Heart left ventricle (tissue), 16 donors: ENCODE measurements around the gene PIGS. TPM values are rescaled to one million over a fixed set of nuclear protein-coding genes. Genes with fewer than 3 reads are reported as not detected.

Experiments
- ATAC-seq, 4 donors: fragments of 200-7000 bp; cut with Tn5 transposase; one replicate each; pipeline ENCODE4 v1.9.1; 2020 to 2022; ENCODE audit warnings: moderate library complexity in 4 of 4, mild to moderate bottlenecking in 3 of 4, moderate number of reproducible peaks in 1 of 4
- DNase-seq, 5 donors: peaks; one replicate each; pipeline ENCODE4 v3.0.0-alpha.2; 2020
- H3K27ac ChIP-seq, 12 donors: fragments of 200-600 bp; sonication (generic) in 4 of 12; one replicate each; pipeline versions ENCODE4 v1.5.0 to v1.8.0; 2016 to 2022; ENCODE audit warnings: mild to moderate bottlenecking in 2 of 12
- H3K27me3 ChIP-seq, 9 donors: fragments of 200-600 bp; sonication (generic) in 2 of 9; one replicate each; pipeline versions ENCODE4 v1.5.1 to v1.8.0; 2016 to 2022; ENCODE audit warnings: mild to moderate bottlenecking in 3 of 9
- H3K36me3 ChIP-seq, 9 donors: fragments of 200-600 bp; sonication (generic) in 2 of 9; one replicate each; pipeline versions ENCODE4 v1.5.0 to v1.8.0; 2018 to 2022; ENCODE audit warnings: mild to moderate bottlenecking in 2 of 9
- H3K4me1 ChIP-seq, 12 donors: fragments of 200-600 bp; sonication (generic) in 4 of 12; one replicate each; pipeline versions ENCODE4 v1.5.0 to v1.8.0; 2016 to 2022; ENCODE audit warnings: mild to moderate bottlenecking in 3 of 12
- H3K4me3 ChIP-seq, 12 donors: fragments of 200-600 bp; sonication (generic) in 4 of 12; one replicate each; pipeline versions ENCODE4 v1.5.0 to v1.8.0; 2017 to 2022; ENCODE audit warnings: mild to moderate bottlenecking in 9 of 12, moderate library complexity in 4 of 12
- H3K9me3 ChIP-seq, 12 donors: fragments of 200-600 bp; sonication (generic) in 4 of 12; one replicate each; pipeline versions ENCODE4 v1.5.0 to v1.8.0; 2016 to 2022; ENCODE audit warnings: mild to moderate bottlenecking in 1 of 12
- CTCF ChIP-seq, 12 donors: fragments of 200-600 bp; sonication (generic) in 4 of 12; IDR thresholded peaks; one replicate each; pipeline versions ENCODE4 v1.5.0 to v1.8.0; 2018 to 2022; ENCODE audit warnings: antibody characterized with exemption in 12 of 12, mild to moderate bottlenecking in 5 of 12
- POLR2A ChIP-seq, 2 donors: fragments of 450-650 bp; IDR thresholded peaks; one replicate each; pipeline ENCODE4 v1.6.1; 2017; ENCODE audit warnings: antibody characterized with exemption in 2 of 2, mild to moderate bottlenecking in 2 of 2, moderate library complexity in 2 of 2
- WGBS, 4 donors: extraction: QIAGEN DNeasy Blood & Tissue Kit in 2 of 4; methylation state at CpG; one replicate each; pipeline versions ENCODE4 v1.1.5 to v1.1.7; 2013 to 2018; 5-methylcytosine and 5-hydroxymethylcytosine counted together
- intact Hi-C, 10 donors: fragments of 100-400 bp; cut with DNase I; formaldehyde crosslinking; loops; one replicate each; pipeline versions ENCODE4 v1.11.1 to v1.14.2; 2022
- polyA plus RNA-seq, 2 donors: library from polyadenylated mRNA; stranded (reverse); fragments of 200-250 nt; gene quantifications; one replicate each; pipeline ENCODE4 v1.2.3, GENCODE V29; 2013
- total RNA-seq, 9 donors: library from RNA; depleted of rRNA in 2 of 9; stranded (reverse); fragments of >200 nt in 2 of 9; fragmentation: NEBNext Ultra II Directional in 3 of 9; extraction: Animal tissue kit (Norgen Biotek cat#: 25700) in 3 of 9; gene quantifications; one replicate each; pipeline versions ENCODE4 v1.1.0 to v1.2.4, GENCODE V29; 2016 to 2023
- donor health status: ischemic (EF 13 %, LVEDD 7.1; RV severe dilation, severe dysfunction).
- donor health status: healthy with polysubstance abuse.
- donor health status: DM: no; HTN: yes; CAD: no.
- donor health status: DM: no; HTN: no; CAD: no.
- donor health status: ischemic (EF 25% LVEDD 6.9; RV normal size, moderate dysfunction).
- donor health status: ischemic (EF 25% LVEDD 5.7; RV mildly dilated, moderate dysfunction).
- donor health status: healthy.
- donor health status: DM: yes; HTN: yes; CAD: no.
- donor health status: ischemic (EF 35%, LVEDD 5.7; RV mildly dilated, moderate dysfunction).
- donor health status: nonischemic (EF 11% LVEDD 7.7; RV severe dilation, severe dysfunction).
- donor health status: DM: yes; HTN: yes; CAD: no.
- donor health status: PGD.
- donor health status: ischemic (EF 29% LVEDD 5.4; RV normal size, mild dysfunction).
- donor health status: nonischemic (EF 23%, LVEDD 6.1; RV moderate dilation, normal function).

Gene PIGS
- total and polyA plus RNA-seq, 11 donors = 10.4 to 88.4 (median 55.1) TPM

GRCh38 chr17:28597606-28598383 lies 26.5 kb upstream of the PIGS start:
- H3K27me3 ChIP-seq = no peaks in the 10 kb centered on the region
- peaks cover 0 to 30% (median 13%) of the 10 kb centered on the region in 12 donors for H3K4me1 ChIP-seq
- DNase-seq = no peak
- H3K36me3 ChIP-seq = no peaks in the 10 kb centered on the region
- H3K27ac ChIP-seq = no peak overlapping the region
- TF ChIP-seq CTCF (IDR thresholded peaks at IDR 0.05) (no peak), POLR2A (IDR thresholded peaks at IDR 0.05) (no peak)
- ATAC-seq = no peak
- no peaks in the 10 kb centered on the region for H3K9me3 ChIP-seq
- H3K4me3 ChIP-seq = peak overlapping the region in 5 of 12 donors; percentile 62 to 82 (median 66)
- 49 to 56% (median 52%) methylated on average over 5 of the region's 5 CpGs for WGBS, 4 donors
- intact Hi-C loops = loop anchor here in 1 of 10 donors (2.0 kb wide), 1 partner anchor 47 kb away; the partner anchor contains the start of gene BLTP2

- H3K9me3 ChIP-seq = no peaks in the 10 kb centered on the region
- DNase-seq = no peak
- ATAC-seq = no peak
- H3K4me3 ChIP-seq = no peak overlapping the region
- TF ChIP-seq POLR2A (IDR thresholded peaks at IDR 0.05) (no peak), CTCF (IDR thresholded peaks at IDR 0.05) (no peak)
- H3K4me1 ChIP-seq = peaks cover 0 to 1% (median 0%) of the 10 kb centered on the region in 12 donors
- no peaks in the 10 kb centered on the region for H3K27me3 ChIP-seq
- peaks cover 0 to 31% (median 0%) of the 10 kb centered on the region in 9 donors for H3K36me3 ChIP-seq
- intact Hi-C loops = no loop called here
- H3K27ac ChIP-seq = no peak overlapping the region
- 94 to 96% (median 96%) methylated on average over 4 of the region's 4 CpGs for WGBS, 4 donors
Measured at GRCh38 chr17:28592260-28592659, 20.9 kb upstream of the PIGS start.

- Histone ChIP-seq H3K27me3 (no peaks in the 10 kb centered on the region), H3K4me3 (no peak overlapping the region), H3K27ac (no peak overlapping the region), H3K9me3 (no peaks in the 10 kb centered on the region), H3K36me3 (peaks cover 0 to 59% (median 0%) of the 10 kb centered on the region in 9 donors), H3K4me1 (no peaks in the 10 kb centered on the region)
- WGBS, 4 donors = 63 to 76% (median 73%) methylated on average over 3 of the region's 3 CpGs
- no peak for DNase-seq
- intact Hi-C loops = no loop called here
- no peak for ATAC-seq
- TF ChIP-seq POLR2A (IDR thresholded peaks at IDR 0.05) (no peak), CTCF (IDR thresholded peaks at IDR 0.05) (no peak)
Measured at GRCh38 chr17:28585851-28586250, 14.5 kb upstream of the PIGS start.

GRCh38 chr17:28584434-28584833 lies 13.1 kb upstream of the PIGS start:
- DNase-seq = no peak
- no peak for TF ChIP-seq CTCF (IDR thresholded peaks at IDR 0.05)
- no peak for TF ChIP-seq POLR2A (IDR thresholded peaks at IDR 0.05)
- ATAC-seq = no peak
- peaks cover 0 to 49% (median 0%) of the 10 kb centered on the region in 9 donors for H3K36me3 ChIP-seq
- no peaks in the 10 kb centered on the region for H3K27me3 ChIP-seq
- intact Hi-C loops = no loop called here
- no peaks in the 10 kb centered on the region for H3K4me1 ChIP-seq
- no peak overlapping the region for H3K4me3 ChIP-seq
- no peaks in the 10 kb centered on the region for H3K9me3 ChIP-seq
- 93 to 99% (median 96%) methylated on average over 3 of the region's 3 CpGs for WGBS, 4 donors
- H3K27ac ChIP-seq = no peak overlapping the region
